Measurements from ENCODE around the gene ZNF598. TPM values are rescaled to one million over a fixed set of nuclear protein-coding genes. Genes with fewer than 3 reads are reported as not detected.

Gene ZNF598
- total and polyA plus RNA-seq, 2 of the 13 experiments (the other 11 are each of a cell fraction or from before 2014, with no cell fraction given) = 13.5 to 14.2 TPM

DNA sequence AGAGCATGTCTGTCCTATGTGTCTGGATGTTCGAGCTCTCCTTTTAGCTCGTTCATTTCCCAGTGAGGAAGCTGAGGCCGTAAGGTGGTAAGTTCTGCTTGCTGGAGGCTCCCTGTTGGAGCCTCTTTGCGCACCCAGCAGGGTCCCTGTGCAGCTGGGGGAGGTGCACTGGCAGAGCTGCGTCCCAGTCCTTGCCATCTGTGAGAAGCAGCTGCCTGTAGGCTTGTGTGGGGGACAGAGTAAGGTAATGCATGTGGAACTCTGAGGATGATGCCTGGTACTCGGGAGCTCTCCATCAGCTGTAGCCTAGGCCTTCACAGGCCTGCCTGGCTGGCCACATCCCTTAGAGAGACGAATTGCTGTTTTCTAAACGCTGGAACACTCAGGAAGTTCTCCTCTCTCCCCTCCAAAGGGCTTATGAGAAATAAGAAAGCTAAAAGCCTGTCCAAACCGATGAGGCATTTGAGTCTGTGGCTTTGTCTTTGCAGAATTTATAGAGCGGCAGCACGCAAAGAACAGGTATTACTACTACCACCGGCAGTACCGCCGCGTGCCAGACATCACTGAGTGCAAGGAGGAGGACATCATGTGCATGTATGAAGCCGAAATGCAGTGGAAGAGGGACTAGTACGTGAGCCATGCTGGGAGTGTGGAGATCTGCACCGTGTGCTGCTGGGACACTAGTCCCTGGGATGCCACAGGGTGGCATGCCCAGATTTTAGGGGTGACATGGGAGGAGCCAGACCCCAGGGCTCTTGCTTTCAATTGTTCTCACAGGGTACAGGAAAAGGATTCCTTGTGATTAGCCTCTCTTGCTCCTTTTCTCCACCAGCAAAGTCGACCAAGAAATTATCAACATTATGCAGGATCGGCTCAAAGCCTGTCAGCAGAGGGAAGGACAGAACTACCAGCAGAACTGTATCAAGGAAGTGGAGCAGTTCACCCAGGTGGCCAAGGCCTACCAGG is 48.7 kb downstream of the ZNF598 start (continued):
- TF ChIP-seq ZNF784 (CRISPR knock-in tag; IDR thresholded peaks at IDR 0.05; ENCODE audit: borderline replicate concordance) (no peak), SIN3B (IDR thresholded peaks at IDR 0.05; ENCODE audit: low read length) (no peak), BRD4 (CRISPR knock-in tag; IDR thresholded peaks at IDR 0.05) (no peak), RXRB (CRISPR knock-in tag; IDR thresholded peaks at IDR 0.05; ENCODE audit: borderline replicate concordance) (no peak), REST (IDR thresholded peaks at IDR 0.05; ENCODE audit: borderline replicate concordance in 1 of 2, low read depth in 1 of 2, low read length in 2 of 2) (no peak), TEAD2 (CRISPR knock-in tag; IDR thresholded peaks at IDR 0.05) (no peak), PRMT3 (CRISPR knock-in tag; IDR thresholded peaks at IDR 0.05; ENCODE audit: borderline replicate concordance, low read depth) (0 out of 2 replicates have a peak, but pooled peaks have one; percentile 23), GLI4 (CRISPR knock-in tag; IDR thresholded peaks at IDR 0.05; ENCODE audit: borderline replicate concordance) (no peak), XRCC5 (optimal IDR thresholded peaks at IDR 0.05; ENCODE audit: low read length) (no peak), HDAC1 (CRISPR knock-in tag; IDR thresholded peaks at IDR 0.05) (no peak), HMGA1 (CRISPR knock-in tag; conservative IDR thresholded peaks at IDR 0.05) (no peak), NFE2 (CRISPR knock-in tag; IDR thresholded peaks at IDR 0.05) (no peak), ZNF788 (CRISPR knock-in tag; IDR thresholded peaks at IDR 0.05; ENCODE audit: borderline replicate concordance) (peak; percentile 39; the same call in 1 of the 2 replicates), RFXAP (CRISPR knock-in tag; IDR thresholded peaks at IDR 0.05; ENCODE audit: borderline replicate concordance) (no peak), TSC22D2 (CRISPR knock-in tag; IDR thresholded peaks at IDR 0.05; ENCODE audit: borderline replicate concordance) (no peak), ZZZ3 (CRISPR knock-in tag; IDR thresholded peaks at IDR 0.05; ENCODE audit: borderline replicate concordance) (no peak), ZNF329 (CRISPR knock-in tag; IDR thresholded peaks at IDR 0.05; ENCODE audit: low read depth) (no peak), ATRX (CRISPR knock-in tag; IDR thresholded peaks at IDR 0.05; ENCODE audit: borderline replicate concordance) (no peak), MEF2D (CRISPR knock-in tag; IDR thresholded peaks at IDR 0.05) (no peak), TAF1 (CRISPR knock-in tag; IDR thresholded peaks at IDR 0.05) (no peak)
- TF ChIP-seq, protein P1, sequence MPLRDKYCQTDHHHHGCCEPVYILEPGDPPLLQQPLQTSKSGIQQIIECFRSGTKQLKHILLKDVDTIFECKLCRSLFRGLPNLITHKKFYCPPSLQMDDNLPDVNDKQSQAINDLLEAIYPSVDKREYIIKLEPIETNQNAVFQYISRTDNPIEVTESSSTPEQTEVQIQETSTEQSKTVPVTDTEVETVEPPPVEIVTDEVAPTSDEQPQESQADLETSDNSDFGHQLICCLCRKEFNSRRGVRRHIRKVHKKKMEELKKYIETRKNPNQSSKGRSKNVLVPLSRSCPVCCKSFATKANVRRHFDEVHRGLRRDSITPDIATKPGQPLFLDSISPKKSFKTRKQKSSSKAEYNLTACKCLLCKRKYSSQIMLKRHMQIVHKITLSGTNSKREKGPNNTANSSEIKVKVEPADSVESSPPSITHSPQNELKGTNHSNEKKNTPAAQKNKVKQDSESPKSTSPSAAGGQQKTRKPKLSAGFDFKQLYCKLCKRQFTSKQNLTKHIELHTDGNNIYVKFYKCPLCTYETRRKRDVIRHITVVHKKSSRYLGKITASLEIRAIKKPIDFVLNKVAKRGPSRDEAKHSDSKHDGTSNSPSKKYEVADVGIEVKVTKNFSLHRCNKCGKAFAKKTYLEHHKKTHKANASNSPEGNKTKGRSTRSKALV (CRISPR knock-in tag; IDR thresholded peaks at IDR 0.05) = no peak
- TF ChIP-seq, protein P2, sequence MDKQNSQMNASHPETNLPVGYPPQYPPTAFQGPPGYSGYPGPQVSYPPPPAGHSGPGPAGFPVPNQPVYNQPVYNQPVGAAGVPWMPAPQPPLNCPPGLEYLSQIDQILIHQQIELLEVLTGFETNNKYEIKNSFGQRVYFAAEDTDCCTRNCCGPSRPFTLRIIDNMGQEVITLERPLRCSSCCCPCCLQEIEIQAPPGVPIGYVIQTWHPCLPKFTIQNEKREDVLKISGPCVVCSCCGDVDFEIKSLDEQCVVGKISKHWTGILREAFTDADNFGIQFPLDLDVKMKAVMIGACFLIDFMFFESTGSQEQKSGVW (CRISPR knock-in tag; IDR thresholded peaks at IDR 0.05; ENCODE audit: borderline replicate concordance) = 0 out of 2 replicates have a peak, but pooled peaks have one; percentile 4

Data from HepG2 (cell line).